GM21619 (cell line): ENCODE data around the gene TMEM52.
A peak's percentile ranks its signal among the peaks of the same experiment; 100 is the strongest.
"Not testable (repeated sequence)": the region's sequence is repeated elsewhere in the genome, so short reads cannot be mapped to it uniquely, and the experiment has no call there.

Source experiments
- ATAC-seq: cut with Tn5 transposase; IDR thresholded peaks from one replicate; pipeline ENCODE4 v1.9.1; 2021; ENCODE audit not compliant: unreplicated experiment

Gene TMEM52

GRCh38 chr1:1895456-1896336 is 23.4 kb downstream of the TMEM52 start:
- ATAC-seq, result no peak

- ATAC-seq, result no peak
Observed at GRCh38 chr1:1895060-1895418, 24.0 kb downstream of the TMEM52 start.

- no peak for ATAC-seq
Observed at GRCh38 chr1:1894354-1895059, 24.6 kb downstream of the TMEM52 start.

GRCh38 chr1:1893997-1894353 is 25.1 kb downstream of the TMEM52 start:
- no peak for ATAC-seq

GRCh38 chr1:1893291-1893985 is 25.6 kb downstream of the TMEM52 start:
- ATAC-seq, result no peak

GRCh38 chr1:1892763-1893120 is 26.3 kb downstream of the TMEM52 start:
- ATAC-seq, result no peak

- no peak for ATAC-seq
Observed at GRCh38 chr1:1892079-1892762, 26.9 kb downstream of the TMEM52 start.

GRCh38 chr1:1891349-1892078 is 27.6 kb downstream of the TMEM52 start:
- peak; percentile 28 for ATAC-seq

GRCh38 chr1:1890506-1891348 is 28.4 kb downstream of the TMEM52 start, which contains the start of gene GNB1:
Gene GNB1 (minus strand): TSS chr1:1891087. CDS start chr1:1825453, 65,634 bp downstream.
- peak; percentile 51 for ATAC-seq

GRCh38 chr1:1889847-1890505 is 29.1 kb downstream of the TMEM52 start:
- ATAC-seq, result peak; percentile 13

GRCh38 chr1:1889090-1889750 is 29.9 kb downstream of the TMEM52 start:
- ATAC-seq, result no peak

GRCh38 chr1:1883890-1884289 is 35.2 kb downstream of the TMEM52 start:
- ATAC-seq, result not testable (repeated sequence)

- no peak for ATAC-seq
Observed at GRCh38 chr1:1883092-1883873, 35.8 kb downstream of the TMEM52 start.

GRCh38 chr1:1881727-1882126 is 37.4 kb downstream of the TMEM52 start:
- ATAC-seq, result no peak

GRCh38 chr1:1880617-1881312 is 38.3 kb downstream of the TMEM52 start:
- ATAC-seq, result no peak

- ATAC-seq, result no peak
Observed at GRCh38 chr1:1879942-1880341, 39.1 kb downstream of the TMEM52 start.

- no peak for ATAC-seq
Observed at GRCh38 chr1:1877865-1878436, 41.1 kb downstream of the TMEM52 start.
